Right ventricle myocardium superior (tissue), 1 donor: Measurements from ENCODE around the gene ZNF354B. TPM values are rescaled to one million over a fixed set of nuclear protein-coding genes. Genes with fewer than 3 reads are reported as not detected.
"Not testable (repeated sequence)": the region's sequence is repeated elsewhere in the genome, so short reads cannot be mapped to it uniquely, and the experiment has no call there.

Source experiments
- ATAC-seq: fragments of 200-7000 bp; cut with Tn5 transposase; one replicate; pipeline ENCODE4 v1.9.1; 2020; ENCODE audit warnings: mild to moderate bottlenecking; ENCODE audit not compliant: poor library complexity
- DNase-seq: peaks from one replicate; pipeline ENCODE4 v3.0.0-alpha.2; 2020
- intact Hi-C: fragments of 100-400 bp; cut with DNase I; formaldehyde crosslinking; loops from one replicate; pipeline ENCODE4 v1.11.2; 2022
- long read RNA-seq: library from polyadenylated mRNA; unstranded; transcript quantifications from one replicate; pipeline ENCODE4 v2.0.0, GENCODE V29; 2021
- total RNA-seq: library from RNA; stranded (reverse); fragmentation: NEBNext Ultra II Directional; extraction: Animal tissue kit (Norgen Biotek cat#: 25700); gene quantifications from one replicate; pipeline ENCODE4 v1.2.1, GENCODE V29; 2021
- donor health status: DM: no; HTN: yes; CAD: no; lungs with severe emphysema.

Gene ZNF354B
- 7.2 TPM for total RNA-seq
- long read RNA-seq, transcript ZNF354B-201 (5 exons, 2,802 nt): major isoform, 6 of 13 reads
- long read RNA-seq, partial matches to known transcripts: 1 of 13 reads
- long read RNA-seq, other reads (novel, unspliced or antisense): 1 of 13 reads

DNA sequence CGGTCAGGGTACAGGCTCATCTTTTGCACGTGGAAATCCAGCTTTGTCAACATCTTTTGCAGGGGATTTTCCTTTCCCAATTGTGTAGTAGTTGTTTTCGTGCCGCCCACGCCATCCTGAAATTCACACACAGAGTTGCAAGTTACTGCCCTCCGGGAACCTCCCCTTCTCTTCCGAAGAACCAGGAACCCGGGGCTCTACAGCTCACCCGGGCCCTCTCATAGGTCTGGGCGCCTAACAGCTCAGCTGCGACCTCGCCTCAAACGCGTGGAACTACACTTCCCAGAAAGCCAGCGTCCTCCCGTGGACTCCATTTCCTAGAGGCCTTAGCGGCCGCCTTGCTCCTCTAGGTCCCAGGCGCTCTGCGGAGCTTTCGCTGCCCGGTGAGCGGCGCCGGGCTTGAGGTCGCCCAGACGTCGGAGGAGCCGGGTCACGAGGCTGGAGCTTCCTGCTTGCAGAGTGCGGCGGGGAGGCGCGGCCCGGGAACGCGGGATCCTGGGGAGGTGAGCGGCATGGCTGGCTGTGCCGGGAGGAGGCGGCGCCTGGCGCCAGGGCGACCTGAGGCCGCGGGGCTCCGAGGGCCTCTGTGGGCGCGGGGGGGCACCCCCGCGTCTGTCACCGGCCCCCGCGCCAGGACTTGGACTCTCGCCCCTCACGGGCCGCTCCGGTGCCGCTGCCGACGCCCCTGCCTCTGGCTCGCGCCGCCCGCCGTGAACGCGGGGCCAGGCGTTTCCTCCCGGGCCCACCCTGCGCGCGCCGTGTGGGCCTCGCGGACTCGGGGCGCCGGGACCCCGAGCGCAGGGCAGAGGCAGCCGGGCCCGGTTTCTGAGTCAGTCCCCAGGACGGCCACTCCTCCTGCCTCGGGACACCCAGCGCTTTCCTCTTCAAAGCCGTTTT lies at the start of gene ZNF354B:
Gene ZNF354B, plus strand, starts transcription at position 329 of the 897 bp plus-strand sequence. CDS start 1,095 bp downstream, outside the sequence.
- ATAC-seq (peak; percentile 98), DNase-seq (peak; percentile 93)
- intact Hi-C loops: loop anchor here (2.0 kb wide), 1 partner anchor 129 kb away; the partner anchor contains the start of gene ZNF354A

DNA sequence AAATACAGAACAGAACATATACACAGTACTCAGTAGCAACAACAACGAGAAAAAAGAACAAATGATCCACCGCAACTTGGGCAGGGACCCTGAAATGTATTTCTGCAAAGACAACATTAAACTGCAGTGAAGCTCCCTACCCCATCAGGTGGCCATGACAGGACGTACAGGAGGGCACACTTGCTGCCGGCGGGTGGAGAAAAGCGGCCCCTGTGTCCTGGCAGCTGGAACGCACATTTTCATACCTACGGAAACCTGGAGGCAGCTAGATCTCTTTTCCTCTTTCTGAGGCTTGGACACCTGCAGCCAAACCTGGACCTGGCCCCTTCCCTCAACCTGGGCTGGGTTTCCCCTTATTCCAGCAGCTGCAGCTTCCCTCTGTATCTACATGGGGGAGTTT lies 42.2 kb upstream of the ZNF354B start:
- intact Hi-C loops: no loop called here

DNA sequence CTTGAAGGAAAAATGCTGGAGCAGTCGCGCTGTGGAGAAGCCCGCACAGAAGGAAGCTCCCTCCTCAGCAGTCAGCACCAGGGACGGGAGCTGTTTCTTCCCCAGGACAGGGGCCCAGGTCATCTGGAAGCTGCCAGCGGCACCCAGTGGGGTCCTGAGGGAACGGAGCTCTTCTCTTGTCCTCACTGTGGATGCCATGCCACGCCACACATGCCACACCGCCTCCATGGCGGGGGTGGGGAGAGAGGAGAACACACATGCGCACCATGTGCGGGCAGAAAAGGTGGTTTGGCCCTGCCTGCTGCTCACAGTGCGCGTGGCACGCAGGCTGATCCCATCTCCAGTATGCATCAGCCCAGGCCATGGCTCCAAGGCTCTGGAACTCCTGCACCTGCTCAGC lies 41.7 kb upstream of the ZNF354B start:
- intact Hi-C loops: no loop called here
- no peak for ATAC-seq
- no peak for DNase-seq

More for the DNA sequence above, 42.2 kb upstream of the ZNF354B start:
- DNase-seq: no peak
- ATAC-seq: no peak

DNA sequence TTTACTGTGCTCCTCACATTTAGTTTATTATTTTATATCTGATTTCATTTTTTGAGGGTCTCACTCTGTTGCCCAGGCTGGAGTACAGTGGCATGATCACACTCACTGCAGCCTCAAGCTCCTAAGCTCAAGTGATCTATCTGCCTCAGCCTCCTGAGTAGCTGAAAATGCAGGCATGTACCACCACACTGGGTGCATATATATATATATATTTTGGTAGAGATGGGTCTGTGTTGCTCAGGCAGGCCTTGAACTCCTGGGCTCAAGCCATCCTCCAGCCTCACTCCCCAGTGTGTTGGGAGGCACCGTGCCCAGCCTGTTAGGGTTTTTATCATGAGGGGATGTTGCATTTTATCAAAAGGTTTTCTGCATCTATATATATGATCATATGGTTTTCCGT lies 39.8 kb upstream of the ZNF354B start:
- ATAC-seq: no peak

DNA sequence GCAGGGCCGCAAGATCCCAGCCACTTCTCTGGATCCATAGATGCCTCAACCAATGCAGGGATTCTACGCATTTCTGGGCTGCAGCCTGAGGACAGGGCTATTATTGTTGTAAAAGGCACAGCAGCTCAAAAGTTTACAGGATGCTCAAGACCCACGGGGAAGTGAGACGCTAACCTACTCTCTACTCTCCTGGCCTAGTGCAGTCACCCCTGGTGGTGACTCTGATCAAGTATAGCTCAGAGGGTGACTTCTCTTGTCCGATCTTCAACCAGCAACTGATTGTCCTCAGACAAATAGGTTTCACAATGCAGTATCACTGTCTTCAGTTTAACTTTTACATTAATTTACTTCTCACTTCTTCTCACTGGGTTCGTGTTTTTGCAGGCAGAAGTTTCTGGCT lies 34.3 kb upstream of the ZNF354B start:
- intact Hi-C loops: no loop called here
- ATAC-seq (no peak), DNase-seq (no peak)

More for the DNA sequence above, 39.8 kb upstream of the ZNF354B start:
- no peak for DNase-seq
- intact Hi-C loops: no loop called here

DNA sequence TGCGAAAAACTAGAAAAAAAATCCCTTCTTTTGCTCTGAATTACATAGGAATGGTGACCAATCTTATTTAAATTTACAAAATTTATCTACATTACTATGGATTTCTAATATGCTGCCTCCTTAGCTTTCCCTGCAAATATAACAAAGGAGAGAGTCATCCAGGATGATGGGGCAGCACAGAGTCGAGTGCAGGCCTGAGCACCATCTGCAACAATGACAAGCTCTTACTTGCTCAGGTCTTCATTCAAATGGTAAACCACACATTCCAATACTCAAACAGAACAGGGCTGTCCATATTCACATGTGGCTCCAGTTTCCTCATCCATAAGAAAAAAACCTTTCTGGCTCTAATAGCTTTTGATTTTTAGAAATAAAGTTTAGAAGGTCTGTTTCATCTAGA lies 33.5 kb upstream of the ZNF354B start:
- intact Hi-C loops: no loop called here
- DNase-seq (no peak), ATAC-seq (no peak)

DNA sequence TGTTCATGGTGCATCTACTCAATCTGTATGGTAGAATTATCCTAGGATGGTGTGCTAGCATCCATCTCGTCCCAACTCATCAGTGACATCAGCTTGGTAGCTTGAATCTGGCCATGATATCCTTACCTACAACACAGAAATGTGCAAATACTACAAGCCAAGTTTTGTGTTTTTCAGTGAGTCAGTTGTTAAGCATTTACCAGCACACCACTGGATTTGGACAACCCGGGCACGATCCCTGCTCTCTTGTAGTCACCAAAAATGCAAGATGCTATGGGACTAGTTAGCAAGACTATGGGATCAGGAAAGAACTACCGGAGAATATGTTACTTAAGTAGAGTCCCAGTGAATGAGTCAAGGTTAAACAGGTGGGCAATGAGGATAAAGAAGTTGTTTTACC lies 32.1 kb upstream of the ZNF354B start:
- ATAC-seq: no peak

DNA sequence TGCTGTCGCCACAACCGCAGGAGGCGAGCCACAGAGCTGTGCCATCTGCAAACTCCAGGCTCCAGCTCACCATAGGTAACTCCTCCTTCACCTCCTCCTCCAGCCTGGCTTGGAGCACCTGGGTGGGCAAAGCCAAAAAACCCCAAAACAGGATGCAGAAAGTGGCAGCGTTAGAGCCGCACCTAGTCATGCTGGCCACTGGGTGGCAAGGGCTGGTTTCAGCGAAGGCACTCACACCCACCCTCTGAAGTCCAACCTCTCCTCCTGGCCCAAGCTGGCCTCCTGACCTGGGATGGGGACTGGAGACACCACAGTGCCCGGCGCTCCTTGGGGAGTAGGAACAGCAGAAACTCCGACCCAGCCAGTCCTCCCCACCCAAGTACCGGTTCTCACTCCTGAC lies 28.7 kb upstream of the ZNF354B start:
- intact Hi-C loops: no loop called here
- ATAC-seq (no peak), DNase-seq (no peak)

More for the DNA sequence above, 32.1 kb upstream of the ZNF354B start:
- DNase-seq: no peak
- intact Hi-C loops: no loop called here

DNA sequence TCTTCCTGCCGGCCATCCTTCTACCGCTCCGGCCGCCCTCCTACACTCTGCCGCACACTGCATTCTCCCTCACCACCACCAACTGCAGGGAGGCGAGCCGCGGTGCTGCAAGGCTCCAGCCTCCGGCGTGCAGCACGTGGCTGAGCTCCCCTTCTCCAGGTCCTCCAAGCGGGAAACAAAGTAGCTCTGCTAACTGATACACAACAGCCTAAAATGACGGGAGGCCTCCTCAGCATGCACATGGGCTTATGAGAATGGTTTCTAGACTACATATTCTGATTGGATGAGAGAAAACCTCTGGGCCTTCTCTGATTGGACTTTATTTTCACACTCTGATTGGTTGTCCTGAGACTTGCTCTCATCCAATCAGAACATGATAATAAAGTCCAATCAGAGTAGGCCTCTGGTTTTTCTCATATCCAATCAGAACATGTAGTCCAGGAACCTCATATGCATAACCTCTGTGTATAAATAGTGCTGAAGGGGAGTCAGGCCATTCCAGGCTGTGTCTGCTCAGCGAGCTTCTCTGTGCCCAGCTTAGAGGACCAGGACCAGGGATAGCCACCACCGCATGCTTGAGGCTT lies 27.0 kb upstream of the ZNF354B start:
- ATAC-seq (no peak), DNase-seq (no peak)
- intact Hi-C loops: no loop called here

DNA sequence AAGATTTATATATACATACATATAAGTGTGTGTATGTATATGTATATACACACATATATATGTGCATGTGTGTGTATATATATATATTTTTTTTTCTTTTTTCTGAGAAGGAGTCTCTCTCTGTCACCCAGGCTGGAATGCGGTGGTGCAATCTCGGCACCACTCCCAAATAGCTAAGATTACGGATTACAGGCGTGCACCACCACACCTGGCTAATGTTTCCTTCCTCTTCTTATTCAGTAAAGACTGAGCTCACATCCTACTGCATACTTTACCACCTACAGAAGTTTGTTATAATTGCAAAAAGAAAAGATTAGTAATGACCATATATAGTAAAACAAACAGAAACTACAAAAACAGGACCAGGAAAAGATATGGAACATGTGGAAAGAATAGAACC lies 23.1 kb upstream of the ZNF354B start:
- DNase-seq: no peak
- ATAC-seq: no peak
- intact Hi-C loops: no loop called here

DNA sequence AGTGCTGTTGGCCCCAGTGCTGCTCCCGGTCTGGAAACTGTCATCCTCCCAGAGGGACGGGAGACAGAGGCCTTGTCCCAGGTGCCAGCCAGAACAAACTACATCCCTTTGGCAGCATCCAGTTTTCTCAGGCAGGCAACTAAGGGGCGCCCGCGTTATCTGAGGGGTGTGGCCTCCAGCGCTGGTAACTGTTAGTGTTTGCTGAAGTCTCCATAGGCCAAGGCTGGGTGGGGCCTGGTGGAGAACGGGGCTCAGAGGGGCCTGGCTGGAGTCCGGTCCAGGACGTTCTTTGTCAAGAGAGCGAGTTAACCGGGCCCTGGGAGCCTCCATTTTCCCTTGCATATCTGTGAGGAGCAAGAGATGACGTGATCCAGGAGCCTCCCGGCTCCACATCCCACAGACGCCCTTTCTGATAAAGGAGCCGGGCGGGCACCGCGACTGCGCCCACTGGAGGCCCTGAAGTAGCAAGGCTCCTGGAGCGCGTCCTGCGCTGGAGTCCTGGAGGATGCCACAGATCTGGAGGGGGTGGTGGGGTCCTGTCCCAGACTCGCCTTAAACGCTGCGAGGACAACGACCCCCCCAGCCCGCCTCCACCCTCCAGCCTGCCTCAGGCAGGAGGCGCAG lies 20.9 kb upstream of the ZNF354B start:
- ATAC-seq, intact Hi-C loops, DNase-seq: not testable (repeated sequence)

DNA sequence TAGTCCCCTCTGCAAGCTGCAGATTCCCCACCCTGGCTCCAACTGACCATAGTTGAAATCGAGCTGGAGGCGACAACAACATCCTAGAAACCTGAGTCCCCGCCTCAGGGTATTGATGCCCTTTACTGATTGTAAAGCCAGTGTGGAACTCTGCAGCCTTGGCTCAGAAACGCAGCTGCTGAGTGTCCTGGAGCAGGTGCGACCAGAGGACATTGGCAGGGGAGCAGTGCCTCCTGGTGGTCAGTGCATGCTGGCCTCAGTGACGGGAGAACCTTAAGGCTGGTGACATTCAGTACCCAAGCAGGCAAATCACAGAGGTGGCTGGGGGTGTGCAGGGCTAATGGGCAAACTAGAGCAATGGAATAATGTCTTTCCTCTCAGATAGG lies 20.4 kb upstream of the ZNF354B start:
- DNase-seq (peak; percentile 70), ATAC-seq (peak; percentile 85)
- intact Hi-C loops: no loop called here

DNA sequence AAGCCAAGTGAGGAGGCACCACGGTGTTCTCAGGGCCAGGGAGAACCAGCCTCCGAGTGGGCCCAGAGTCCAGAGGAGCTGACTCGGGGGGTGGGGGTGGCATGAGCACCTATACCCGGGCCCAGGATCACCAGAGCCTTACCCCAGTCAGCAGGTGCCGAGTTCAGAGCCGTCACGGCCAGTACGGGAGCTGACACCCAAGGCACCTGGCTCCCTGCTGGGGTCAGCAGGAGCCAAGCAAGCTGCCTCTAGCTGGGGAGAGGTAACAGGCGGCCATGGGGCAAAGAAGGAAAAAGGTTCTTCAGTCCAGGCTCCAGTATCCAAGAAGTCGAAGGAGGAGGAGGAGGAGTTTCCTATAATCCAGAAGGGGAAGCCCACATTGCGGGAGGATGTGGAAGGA lies 19.4 kb upstream of the ZNF354B start:
- not testable (repeated sequence) for DNase-seq, ATAC-seq
- intact Hi-C loops: loop anchor here (10.0 kb wide), 1 partner anchor 566 kb away; no protein-coding TSS in a partner anchor

DNA sequence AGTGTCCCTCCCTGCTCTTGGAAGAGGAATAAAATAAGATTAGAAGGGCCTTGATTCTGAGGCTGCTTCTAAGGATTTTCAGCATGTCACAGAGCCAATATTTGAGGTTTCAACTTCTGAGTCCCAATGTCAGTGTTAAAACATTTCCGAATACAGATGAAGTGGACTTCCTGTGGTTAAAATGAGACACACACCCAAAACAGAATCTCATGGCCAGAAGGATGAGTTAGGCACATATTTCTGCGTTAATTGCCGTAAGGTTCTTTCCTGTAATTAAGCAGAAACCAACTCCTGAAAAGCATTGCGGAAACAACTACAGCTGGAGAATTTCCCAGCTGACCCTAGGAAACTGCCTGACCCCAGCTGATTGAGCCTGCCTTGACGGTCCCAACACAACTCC lies 10.4 kb upstream of the ZNF354B start:
- intact Hi-C loops: loop anchor here (10.0 kb wide), 1 partner anchor 575 kb away; no protein-coding TSS in a partner anchor
- ATAC-seq: no peak

DNA sequence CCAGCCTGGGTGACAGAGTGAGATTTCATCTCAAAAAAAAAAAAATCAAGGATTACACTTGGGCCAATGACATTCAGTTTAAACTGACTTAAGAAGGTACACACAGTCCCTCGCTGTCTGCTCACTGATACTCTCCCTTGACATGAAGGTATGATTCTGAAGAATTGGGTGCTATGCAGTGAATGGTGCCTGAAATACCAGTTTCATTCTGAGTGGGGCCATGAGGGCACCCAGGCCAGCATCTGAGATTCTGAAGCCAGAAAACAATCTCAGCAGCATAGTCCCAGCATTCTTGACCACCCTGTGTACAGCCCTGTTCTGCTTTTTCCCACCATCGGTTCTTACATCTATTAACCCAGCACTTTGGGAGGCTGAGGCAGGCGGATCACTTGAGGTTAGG lies 7.8 kb upstream of the ZNF354B start:
- ATAC-seq: no peak
- no peak for DNase-seq
- intact Hi-C loops: no loop called here

More for the DNA sequence above, 10.4 kb upstream of the ZNF354B start:
- no peak for DNase-seq

DNA sequence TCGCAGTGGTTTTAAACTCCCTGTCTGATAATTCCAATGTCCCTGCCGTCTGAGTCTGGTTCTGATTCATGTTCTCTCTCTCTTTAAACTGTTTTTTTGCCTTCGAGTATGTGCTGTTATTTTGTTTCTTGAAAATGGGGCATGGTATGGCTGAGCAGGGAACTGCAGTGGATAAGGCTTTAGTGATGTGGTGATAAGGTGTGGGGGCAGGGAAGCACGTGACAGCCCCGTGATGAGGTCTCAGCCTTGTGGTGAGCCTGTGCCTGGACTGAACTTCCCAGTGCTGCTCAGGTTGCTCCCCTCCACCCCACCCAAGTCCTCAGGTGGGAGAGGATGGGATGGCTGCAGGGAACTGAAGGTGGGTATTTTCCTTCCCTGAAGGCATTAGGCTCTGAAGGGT lies 5.5 kb upstream of the ZNF354B start:
- no peak for ATAC-seq
- intact Hi-C loops: no loop called here
- DNase-seq: no peak

DNA sequence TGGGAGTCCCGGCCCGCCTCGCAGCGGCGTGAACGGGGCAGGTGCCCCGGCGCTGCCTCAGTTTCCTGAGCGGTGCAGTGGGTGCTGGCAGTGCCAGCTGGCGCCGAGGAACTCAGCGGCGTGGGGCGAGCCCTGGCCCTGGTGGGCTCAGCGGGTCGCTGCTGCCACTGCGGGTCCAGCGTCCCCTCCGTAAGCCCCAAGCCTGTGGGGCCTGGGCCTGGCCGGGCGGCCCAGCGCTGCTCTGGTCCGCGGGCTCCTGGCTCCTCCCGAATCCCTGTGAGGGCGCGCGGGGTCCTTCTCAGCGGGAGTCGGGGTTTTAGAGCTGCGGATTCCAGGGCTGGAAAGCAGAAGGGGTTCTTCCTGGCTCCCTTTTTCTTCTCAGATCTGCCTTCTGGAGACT lies 862 bp downstream of the ZNF354B start:
- intact Hi-C loops, DNase-seq: not testable (repeated sequence)
- ATAC-seq: peak; percentile 22

DNA sequence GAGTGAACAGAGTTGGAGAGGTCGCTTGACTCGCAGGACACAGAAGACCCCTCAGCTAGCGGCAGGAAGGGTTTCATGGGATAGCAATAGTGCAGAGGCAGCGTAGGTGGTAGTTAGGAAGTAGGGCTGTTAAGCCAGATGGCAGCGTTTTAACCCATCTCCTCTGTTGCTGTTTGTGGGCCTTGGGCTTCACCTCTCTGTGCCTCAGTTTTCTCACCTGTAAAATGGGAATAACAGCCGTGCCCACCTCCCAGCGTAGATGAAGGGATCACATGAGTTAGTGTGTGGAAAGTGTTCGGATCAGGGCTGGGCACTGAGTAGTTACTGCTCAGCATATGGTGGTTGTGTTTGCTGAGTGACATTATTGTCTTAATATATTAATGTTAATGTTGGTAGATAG lies 1.9 kb downstream of the ZNF354B start:
- intact Hi-C loops: no loop called here
- ATAC-seq: no peak
- no peak for DNase-seq

DNA sequence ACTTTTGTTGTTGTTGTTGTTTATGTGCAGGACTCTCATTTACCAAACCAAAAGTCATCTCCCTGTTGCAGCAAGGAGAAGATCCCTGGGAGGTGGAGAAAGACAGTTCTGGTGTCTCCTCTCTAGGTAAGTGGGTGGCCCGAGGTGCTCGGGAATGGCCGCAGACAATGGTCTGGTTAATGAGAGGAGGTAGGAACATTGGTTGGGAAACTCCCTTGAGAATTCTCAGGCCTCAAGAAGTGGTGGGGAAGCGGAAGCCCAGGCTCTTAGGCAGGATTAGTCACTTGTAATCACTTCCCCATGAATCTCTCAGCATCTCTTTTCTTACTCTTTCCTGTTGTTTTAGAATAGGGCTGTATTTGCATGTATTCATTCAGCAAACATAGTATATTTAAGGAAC lies 7.2 kb downstream of the ZNF354B start:
- ATAC-seq: no peak
- DNase-seq: no peak
- intact Hi-C loops: no loop called here
